ENCODE measurements around the gene PORCN.
"Not testable (repeated sequence)": the region's sequence is repeated elsewhere in the genome, so short reads cannot be mapped to it uniquely, and the experiment has no call there.

PORCN gene

GRCh38 chrX:48512371-48512935 is 3.7 kb downstream of the PORCN start:
- no peak for DNase-seq
- peaks cover 16% of the 10 kb centered on the region for H3K4me1 Mint-ChIP-seq
- H3K36me3 Mint-ChIP-seq (ENCODE audit: low read depth): peaks cover 6% of the 10 kb centered on the region
- no peak overlapping the region for H3K27ac Mint-ChIP-seq
- ATAC-seq: no peak
- H3K27me3 Mint-ChIP-seq: no peaks in the 10 kb centered on the region
- H3K9me3 Mint-ChIP-seq: no peaks in the 10 kb centered on the region
- H3K4me3 Mint-ChIP-seq: no peak overlapping the region

GRCh38 chrX:48513670-48514069 is 4.9 kb downstream of the PORCN start:
- Mint-ChIP-seq H3K27ac (no peak overlapping the region), H3K4me3 (no peak overlapping the region), H3K27me3 (no peaks in the 10 kb centered on the region), H3K9me3 (no peaks in the 10 kb centered on the region), H3K36me3 (ENCODE audit: low read depth) (peaks cover 6% of the 10 kb centered on the region), H3K4me1 (peaks cover 16% of the 10 kb centered on the region)
- no peak for DNase-seq
- no peak for ATAC-seq

- DNase-seq (no peak), ATAC-seq (no peak)
- Mint-ChIP-seq H3K4me3 (no peak overlapping the region), H3K9me3 (no peaks in the 10 kb centered on the region), H3K4me1 (peaks cover 17% of the 10 kb centered on the region), H3K36me3 (ENCODE audit: low read depth) (peaks cover 6% of the 10 kb centered on the region), H3K27ac (no peak overlapping the region), H3K27me3 (no peaks in the 10 kb centered on the region)
Measured at GRCh38 chrX:48514126-48514806, 5.5 kb downstream of the PORCN start.

GRCh38 chrX:48514868-48515460 is 6.2 kb downstream of the PORCN start:
- no peak overlapping the region for H3K27ac Mint-ChIP-seq
- H3K9me3 Mint-ChIP-seq: no peaks in the 10 kb centered on the region
- H3K4me3 Mint-ChIP-seq: no peak overlapping the region
- peaks cover 6% of the 10 kb centered on the region for H3K36me3 Mint-ChIP-seq (ENCODE audit: low read depth)
- peaks cover 15% of the 10 kb centered on the region for H3K4me1 Mint-ChIP-seq
- DNase-seq (no peak), ATAC-seq (no peak)
- H3K27me3 Mint-ChIP-seq: no peaks in the 10 kb centered on the region

GRCh38 chrX:48515842-48516241 is 7.0 kb downstream of the PORCN start:
- H3K9me3 Mint-ChIP-seq: no peaks in the 10 kb centered on the region
- peaks cover 5% of the 10 kb centered on the region for H3K36me3 Mint-ChIP-seq (ENCODE audit: low read depth)
- H3K27ac Mint-ChIP-seq: no peak overlapping the region
- ATAC-seq (no peak), DNase-seq (no peak)
- H3K27me3 Mint-ChIP-seq: no peaks in the 10 kb centered on the region
- no peak overlapping the region for H3K4me3 Mint-ChIP-seq
- peaks cover 17% of the 10 kb centered on the region for H3K4me1 Mint-ChIP-seq

DNA sequence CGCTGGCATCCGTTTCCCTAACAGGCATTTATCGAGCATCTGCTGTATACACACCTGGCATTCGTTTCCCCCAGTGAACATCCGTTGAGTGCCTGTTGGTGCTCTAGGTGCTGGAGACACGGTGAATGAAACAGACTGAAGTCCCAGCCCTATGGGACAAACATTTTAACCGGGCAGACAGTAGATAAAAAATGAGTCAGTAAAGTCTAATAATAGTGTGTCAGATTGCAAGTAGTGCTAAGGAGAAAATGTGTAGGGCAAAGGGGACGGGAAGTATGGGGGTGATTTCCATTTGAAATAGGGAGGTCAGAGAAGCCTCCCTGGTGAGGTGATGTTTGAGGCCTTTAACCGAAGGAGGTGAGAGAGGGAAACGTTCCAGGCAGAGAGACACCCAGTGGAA is 7.5 kb downstream of the PORCN start:
- ATAC-seq (no peak), DNase-seq (no peak)
- no peak overlapping the region for H3K27ac Mint-ChIP-seq
- peaks cover 5% of the 10 kb centered on the region for H3K36me3 Mint-ChIP-seq (ENCODE audit: low read depth)
- no peaks in the 10 kb centered on the region for H3K27me3 Mint-ChIP-seq
- H3K9me3 Mint-ChIP-seq: no peaks in the 10 kb centered on the region
- no peak overlapping the region for H3K4me3 Mint-ChIP-seq
- peaks cover 22% of the 10 kb centered on the region for H3K4me1 Mint-ChIP-seq

GRCh38 chrX:48516987-48517386 is 8.2 kb downstream of the PORCN start:
- Mint-ChIP-seq H3K27me3 (no peaks in the 10 kb centered on the region), H3K4me1 (peaks cover 23% of the 10 kb centered on the region), H3K9me3 (no peaks in the 10 kb centered on the region), H3K4me3 (no peak overlapping the region), H3K27ac (no peak overlapping the region), H3K36me3 (ENCODE audit: low read depth) (peaks cover 5% of the 10 kb centered on the region)
- no peak for ATAC-seq
- DNase-seq: no peak

GRCh38 chrX:48519481-48519880 is 10.7 kb downstream of the PORCN start:
- not testable (repeated sequence) for DNase-seq; H3K36me3 Mint-ChIP-seq (ENCODE audit: low read depth); ATAC-seq; H3K9me3 Mint-ChIP-seq; H3K27ac Mint-ChIP-seq; H3K27me3 Mint-ChIP-seq; H3K4me3 Mint-ChIP-seq
- H3K4me1 Mint-ChIP-seq: peaks cover 28% of the 10 kb centered on the region

DNA sequence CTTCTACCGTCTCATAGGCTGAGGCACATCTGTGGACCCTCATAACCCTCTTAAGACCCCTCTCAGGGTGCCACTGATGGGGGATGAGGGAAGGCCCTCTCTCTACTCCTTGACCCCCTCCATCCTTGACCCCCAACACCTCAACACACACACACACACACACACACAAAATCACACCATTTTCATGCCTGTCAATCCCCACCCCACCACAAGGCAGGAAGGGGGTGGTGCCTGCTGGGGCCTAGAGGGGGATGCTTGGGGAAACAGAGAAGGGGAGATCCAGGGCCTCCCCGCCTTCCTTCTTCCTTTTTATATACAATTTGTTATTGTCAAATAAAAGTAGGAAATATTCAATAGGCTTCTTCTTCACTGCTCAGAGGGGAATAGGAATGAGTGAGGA is 11.7 kb downstream of the PORCN start:
- ATAC-seq (no peak), DNase-seq (no peak)
- H3K27me3 Mint-ChIP-seq: no peaks in the 10 kb centered on the region
- no peaks in the 10 kb centered on the region for H3K9me3 Mint-ChIP-seq
- H3K4me1 Mint-ChIP-seq: peaks cover 32% of the 10 kb centered on the region
- H3K36me3 Mint-ChIP-seq (ENCODE audit: low read depth): peaks cover 8% of the 10 kb centered on the region
- H3K4me3 Mint-ChIP-seq: peak overlapping the region; percentile 87
- peak overlapping the region; percentile 98 for H3K27ac Mint-ChIP-seq

- no peak for ATAC-seq
- Mint-ChIP-seq H3K9me3 (no peaks in the 10 kb centered on the region), H3K27me3 (no peaks in the 10 kb centered on the region), H3K27ac (peak overlapping the region; percentile 98), H3K36me3 (ENCODE audit: low read depth) (peaks cover 9% of the 10 kb centered on the region), H3K4me1 (peaks cover 33% of the 10 kb centered on the region), H3K4me3 (peak overlapping the region; percentile 87)
- DNase-seq: no peak
Measured at GRCh38 chrX:48520976-48521352, 12.2 kb downstream of the PORCN start.

DNA sequence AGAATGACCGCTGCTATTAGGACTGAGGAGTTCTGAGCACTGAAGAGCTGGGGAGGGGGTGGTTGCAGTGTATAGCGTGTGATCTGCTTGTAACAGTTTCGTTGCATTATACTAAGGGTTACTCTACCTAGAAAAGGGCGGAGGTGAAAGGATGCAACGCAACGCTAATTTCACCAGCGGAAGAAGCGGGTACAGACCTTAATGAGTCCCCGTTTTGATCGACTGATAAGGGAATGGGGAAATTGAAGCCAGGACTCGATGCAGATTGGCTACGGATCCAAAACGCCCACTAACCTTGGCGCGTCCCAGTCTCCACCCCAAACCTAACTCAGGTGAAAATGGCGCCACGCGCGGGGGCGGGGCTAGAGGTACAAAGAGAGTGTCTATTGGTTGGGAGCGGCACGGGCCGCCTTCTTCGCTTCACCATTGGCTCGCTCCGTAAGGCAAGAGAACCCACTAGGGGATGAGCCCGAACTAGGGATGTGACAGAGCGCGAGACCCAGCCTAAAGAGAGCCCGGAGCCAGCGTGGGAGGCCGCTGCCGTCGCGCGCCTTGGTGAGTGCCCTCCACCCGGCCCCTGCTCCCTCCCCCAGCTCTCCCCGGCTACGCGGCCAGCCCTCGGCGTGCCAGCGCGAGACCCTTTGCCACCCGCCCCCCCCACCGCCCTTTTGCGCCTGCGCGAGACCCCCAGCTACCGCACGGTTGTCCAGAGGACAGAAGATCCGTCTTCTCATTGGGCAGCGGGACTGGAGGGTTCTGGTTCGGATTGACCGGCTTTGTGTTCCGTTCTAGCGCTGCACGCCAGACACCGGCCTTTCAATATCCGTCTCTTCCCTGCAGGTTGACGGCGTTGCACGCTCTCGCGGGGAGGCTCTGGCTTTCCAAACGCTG is 12.8 kb downstream of the PORCN start, which contains the start of gene EBP:
TSS of gene EBP (plus strand) at position 456 of the 891 bp plus-strand sequence. CDS start 1,964 bp downstream, outside the sequence.
- Mint-ChIP-seq H3K27me3 (no peaks in the 10 kb centered on the region), H3K27ac (peak within 1 kb of the TSS; percentile 98), H3K4me1 (peaks cover 39% of the 10 kb centered on the region), H3K36me3 (ENCODE audit: low read depth) (peaks cover 15% of the 10 kb centered on the region), H3K4me3 (peak within 1 kb of the TSS; percentile 87), H3K9me3 (no peaks in the 10 kb centered on the region)
- DNase-seq (peak; percentile 91), ATAC-seq (peak; percentile 98)

- no peak for ATAC-seq
- H3K36me3 Mint-ChIP-seq (ENCODE audit: low read depth): peaks cover 18% of the 10 kb centered on the region
- no peaks in the 10 kb centered on the region for H3K9me3 Mint-ChIP-seq
- peak overlapping the region; percentile 88 for H3K27ac Mint-ChIP-seq
- DNase-seq: no peak
- H3K27me3 Mint-ChIP-seq: no peaks in the 10 kb centered on the region
- peak overlapping the region; percentile 87 for H3K4me3 Mint-ChIP-seq
- H3K4me1 Mint-ChIP-seq: peaks cover 37% of the 10 kb centered on the region
Measured at GRCh38 chrX:48522291-48522690, 13.5 kb downstream of the PORCN start.

DNA sequence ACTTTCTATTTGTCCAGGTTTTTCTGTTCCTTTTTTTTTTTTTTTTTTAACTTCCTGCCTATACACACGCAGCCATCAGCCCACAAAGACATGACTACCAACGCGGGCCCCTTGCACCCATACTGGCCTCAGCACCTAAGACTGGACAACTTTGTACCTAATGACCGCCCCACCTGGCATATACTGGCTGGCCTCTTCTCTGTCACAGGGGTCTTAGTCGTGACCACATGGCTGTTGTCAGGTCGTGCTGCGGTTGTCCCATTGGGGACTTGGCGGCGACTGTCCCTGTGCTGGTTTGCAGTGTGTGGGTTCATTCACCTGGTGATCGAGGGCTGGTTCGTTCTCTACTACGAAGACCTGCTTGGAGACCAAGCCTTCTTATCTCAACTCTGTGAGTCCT is 14.9 kb downstream of the PORCN start:
- Mint-ChIP-seq H3K9me3 (no peaks in the 10 kb centered on the region), H3K4me3 (peak overlapping the region; percentile 63), H3K36me3 (ENCODE audit: low read depth) (peaks cover 26% of the 10 kb centered on the region), H3K4me1 (peaks cover 37% of the 10 kb centered on the region), H3K27ac (no peak overlapping the region), H3K27me3 (no peaks in the 10 kb centered on the region)
- ATAC-seq: no peak
- no peak for DNase-seq

DNA sequence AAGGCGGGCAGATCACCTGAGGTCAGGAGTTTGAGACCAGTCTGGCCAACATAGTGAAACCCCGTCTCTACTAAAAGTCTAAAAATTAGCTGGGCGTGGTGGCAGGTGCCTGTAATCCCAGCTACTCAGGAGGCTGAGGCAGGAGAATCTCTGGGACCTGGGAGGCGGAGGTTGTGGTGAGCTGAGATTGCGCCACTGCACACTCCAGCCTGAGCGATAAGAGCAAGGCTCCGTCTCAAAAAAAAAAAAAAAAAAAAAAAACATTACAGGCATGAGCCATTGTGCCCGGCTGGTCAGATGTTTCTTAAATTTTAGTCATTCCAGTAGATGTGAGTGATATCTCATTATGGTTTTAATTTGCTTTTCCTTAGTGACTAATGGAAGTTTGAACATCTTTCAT is 17.1 kb downstream of the PORCN start:
- H3K4me3 Mint-ChIP-seq, ATAC-seq, H3K9me3 Mint-ChIP-seq, DNase-seq, H3K27me3 Mint-ChIP-seq, H3K27ac Mint-ChIP-seq: not testable (repeated sequence)
- peaks cover 23% of the 10 kb centered on the region for H3K4me1 Mint-ChIP-seq
- H3K36me3 Mint-ChIP-seq (ENCODE audit: low read depth): peaks cover 30% of the 10 kb centered on the region

Measured in activated naive CD8-positive, alpha-beta T cell treated with anti-CD3 and anti-CD28 coated beads, Interleukin-2, amount 50 U/mL, for 24 hours (primary cell).